ENCODE results near the gene GPATCH4. TPM values are rescaled to one million over a fixed set of nuclear protein-coding genes. Genes with fewer than 3 reads are reported as not detected.
"Not testable (repeated sequence)": the region's sequence is repeated elsewhere in the genome, so short reads cannot be mapped to it uniquely, and the experiment has no call there.

Gene GPATCH4
- total RNA-seq, 2 experiments from 2014 or later = 40.2 to 43.2 TPM

GRCh38 chr1:156608981-156609380 is 7.7 kb upstream of the GPATCH4 start:
- H3K36me3 Mint-ChIP-seq = no peaks in the 10 kb centered on the region
- no peaks in the 10 kb centered on the region for H3K9me3 Mint-ChIP-seq
- DNase-seq = peak; percentile 71
- ChIA-PET CTCF (interaction anchor here (0.6 to 1.8 kb wide), 24 partner anchors 8 to 230 kb away, joined by 3 to 78 read pairs (median 4); partner anchors contain the start of genes NAXE and TTC24), POLR2A (no interaction called here)
- intact Hi-C loops (cut with micrococcal nuclease) = loop anchor here (1.0 kb wide), 5 partner anchors 15 to 224 kb away; no protein-coding TSS in a partner anchor
- no peak overlapping the region for H3K27ac Mint-ChIP-seq
- peaks cover 9% of the 10 kb centered on the region for H3K27me3 Mint-ChIP-seq
- no peak overlapping the region for H3K4me3 Mint-ChIP-seq
- H3K4me1 Mint-ChIP-seq (ENCODE audit: low read depth) = peaks cover 2% of the 10 kb centered on the region

DNA sequence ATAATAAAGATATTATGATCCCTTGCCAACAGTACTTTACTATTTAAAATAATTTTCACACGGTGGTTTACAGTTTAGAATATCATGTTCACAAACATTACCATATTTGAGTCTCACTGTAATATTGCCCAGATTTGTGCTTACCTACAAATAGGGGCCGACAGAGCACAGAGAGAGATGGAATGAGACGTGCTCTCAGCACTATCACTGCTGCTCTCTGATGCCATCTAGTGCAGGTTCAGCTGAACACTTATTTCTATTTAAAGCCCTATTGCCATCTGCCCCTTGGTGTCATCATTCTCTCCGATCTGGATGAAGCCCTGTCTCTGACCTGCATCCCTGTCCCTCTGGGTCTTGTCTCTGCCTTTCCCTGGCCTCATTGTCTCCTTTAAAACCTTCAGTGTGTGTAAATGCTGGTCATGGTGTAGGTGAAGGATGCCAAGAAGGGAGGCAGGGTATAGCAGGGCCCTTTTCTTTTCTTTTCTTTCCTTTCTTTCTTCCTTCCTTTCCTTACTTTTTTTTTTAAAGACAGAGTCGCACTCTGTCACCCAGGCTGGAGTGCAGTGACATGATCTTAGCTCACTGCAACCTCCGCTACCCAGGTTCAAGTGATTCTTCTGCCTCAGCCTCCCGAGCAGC is 6.9 kb upstream of the GPATCH4 start:
- ChIA-PET POLR2A (no interaction called here), CTCF (interaction anchor here (0.6 to 1.8 kb wide), 27 partner anchors 7 to 272 kb away, joined by 3 to 78 read pairs (median 4); partner anchors contain the start of genes NAXE and TTC24)
- peaks cover 9% of the 10 kb centered on the region for H3K27me3 Mint-ChIP-seq
- no peaks in the 10 kb centered on the region for H3K9me3 Mint-ChIP-seq
- peaks cover 3% of the 10 kb centered on the region for H3K4me1 Mint-ChIP-seq (ENCODE audit: low read depth)
- H3K27ac Mint-ChIP-seq = no peak overlapping the region
- H3K4me3 Mint-ChIP-seq = no peak overlapping the region
- no peaks in the 10 kb centered on the region for H3K36me3 Mint-ChIP-seq
- peak; percentile 66 for DNase-seq
- intact Hi-C loops (cut with micrococcal nuclease) = loop anchor here (1.0 kb wide), 4 partner anchors 24 to 223 kb away; no protein-coding TSS in a partner anchor

GRCh38 chr1:156607344-156607743 is 6.1 kb upstream of the GPATCH4 start:
- POLR2A ChIA-PET; CTCF ChIA-PET; intact Hi-C loops (cut with micrococcal nuclease); DNase-seq; H3K36me3 Mint-ChIP-seq; H3K9me3 Mint-ChIP-seq; H3K4me3 Mint-ChIP-seq; H3K27me3 Mint-ChIP-seq; H3K27ac Mint-ChIP-seq: not testable (repeated sequence)
- H3K4me1 Mint-ChIP-seq (ENCODE audit: low read depth) = peaks cover 11% of the 10 kb centered on the region

- no peak for DNase-seq
- Mint-ChIP-seq H3K27me3 (no peaks in the 10 kb centered on the region), H3K4me3 (peak overlapping the region; percentile 45), H3K9me3 (no peaks in the 10 kb centered on the region), H3K4me1 (ENCODE audit: low read depth) (peaks cover 38% of the 10 kb centered on the region), H3K36me3 (peaks cover 14% of the 10 kb centered on the region), H3K27ac (no peak overlapping the region)
- intact Hi-C loops (cut with micrococcal nuclease) = loop anchor here (5.0 kb wide), 1 partner anchor 100 kb away; the partner anchor contains the start of gene MEF2D
- CTCF ChIA-PET = interaction anchor here (1.0 to 4.8 kb wide), 6 partner anchors 9 to 217 kb away, joined by 3 to 23 read pairs (median 6); partner anchors contain the start of gene MEF2D
- POLR2A ChIA-PET = interaction anchor here (1.0 kb wide), 1 partner anchor 11 kb away, joined by 3 read pairs; the partner anchor contains the start of gene NAXE
Measured at GRCh38 chr1:156602557-156602993, 1.3 kb upstream of the GPATCH4 start.

DNA sequence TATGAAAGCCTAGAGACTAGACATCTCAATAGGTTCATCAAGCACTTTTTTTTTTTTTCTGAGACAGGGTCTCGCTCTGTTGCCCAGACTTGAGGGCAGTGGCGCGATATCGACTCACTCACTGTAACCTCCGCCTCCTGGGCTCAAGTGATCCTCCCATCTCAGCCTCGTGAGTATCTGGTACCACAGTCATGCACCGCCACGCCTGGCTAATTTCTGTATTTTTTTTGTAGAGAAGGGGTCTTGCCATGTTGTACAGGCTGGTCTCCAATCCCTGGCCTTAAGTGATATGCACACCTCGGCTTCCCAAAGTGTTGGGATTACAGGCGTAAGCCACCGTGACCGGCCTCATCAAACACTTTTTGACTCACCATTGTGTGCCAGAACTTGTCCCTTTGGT is 613 bp upstream of the GPATCH4 start:
- Mint-ChIP-seq H3K4me3 (peak overlapping the region; percentile 94), H3K36me3 (peaks cover 18% of the 10 kb centered on the region), H3K27ac (peak overlapping the region; percentile 95), H3K27me3 (no peaks in the 10 kb centered on the region), H3K9me3 (no peaks in the 10 kb centered on the region), H3K4me1 (ENCODE audit: low read depth) (peaks cover 38% of the 10 kb centered on the region)
- DNase-seq = no peak
- POLR2A ChIA-PET = interaction anchor here (0.6 to 2.2 kb wide), 5 partner anchors 10 to 145 kb away, joined by 3 to 19 read pairs (median 4); partner anchors contain the start of gene NAXE
- CTCF ChIA-PET = interaction anchor here (0.6 to 2.0 kb wide), 7 partner anchors 9 to 267 kb away, joined by 3 to 10 read pairs (median 3); partner anchors contain the start of gene MEF2D
- intact Hi-C loops (cut with micrococcal nuclease) = loop anchor here (1.0 to 5.0 kb wide), 3 partner anchors 11 to 145 kb away; partner anchors contain the start of genes MEF2D and NAXE

GRCh38 chr1:156600733-156601121 is 552 bp downstream of the GPATCH4 start:
- intact Hi-C loops (cut with micrococcal nuclease) = loop anchor here (1.0 to 5.0 kb wide), 3 partner anchors 9 to 144 kb away; partner anchors contain the start of genes MEF2D and NAXE
- Mint-ChIP-seq H3K4me1 (ENCODE audit: low read depth) (peaks cover 38% of the 10 kb centered on the region), H3K36me3 (peaks cover 19% of the 10 kb centered on the region), H3K27me3 (no peaks in the 10 kb centered on the region), H3K9me3 (no peaks in the 10 kb centered on the region), H3K4me3 (peak overlapping the region; percentile 94), H3K27ac (peak overlapping the region; percentile 95)
- POLR2A ChIA-PET = interaction anchor here (2.2 kb wide), 1 partner anchor 9 kb away, joined by 19 read pairs; the partner anchor contains the start of gene NAXE
- DNase-seq = no peak
- CTCF ChIA-PET = interaction anchor here (0.6 to 2.2 kb wide), 10 partner anchors 8 to 125 kb away, joined by 3 to 14 read pairs (median 4); partner anchors contain the start of genes CRABP2, MEF2D and NAXE

DNA sequence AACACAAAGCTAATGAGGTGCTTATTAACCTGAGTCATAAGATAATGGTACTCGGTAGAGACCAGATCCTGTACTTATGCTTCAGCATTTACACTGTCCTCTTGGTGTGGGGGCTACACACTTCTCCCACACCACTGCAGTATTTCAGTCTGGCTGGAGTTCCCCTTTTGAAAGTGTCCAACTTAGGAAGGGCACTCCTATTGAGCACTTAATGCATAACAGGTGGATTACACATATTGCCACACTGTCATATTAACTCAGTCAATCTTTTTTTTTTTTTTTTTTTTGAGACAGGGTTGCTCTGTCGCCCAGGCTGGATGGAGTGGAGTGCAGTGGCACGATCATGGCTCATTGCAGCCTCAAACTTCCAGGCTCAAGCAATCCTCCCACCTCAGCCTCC is 1.5 kb downstream of the GPATCH4 start:
- Mint-ChIP-seq H3K27ac (peak overlapping the region; percentile 95), H3K27me3 (no peaks in the 10 kb centered on the region), H3K4me1 (ENCODE audit: low read depth) (peaks cover 38% of the 10 kb centered on the region), H3K36me3 (peaks cover 21% of the 10 kb centered on the region), H3K4me3 (peak overlapping the region; percentile 94), H3K9me3 (no peaks in the 10 kb centered on the region)
- ChIA-PET CTCF (interaction anchor here (1.0 to 2.4 kb wide), 6 partner anchors 9 to 214 kb away, joined by 3 to 14 read pairs (median 3); partner anchors contain the start of gene CRABP2), POLR2A (interaction anchor here (2.2 kb wide), 1 partner anchor 8 kb away, joined by 19 read pairs; the partner anchor contains the start of gene NAXE)
- intact Hi-C loops (cut with micrococcal nuclease) = loop anchor here (2.0 to 5.0 kb wide), 2 partner anchors 98 to 143 kb away; partner anchors contain the start of gene MEF2D
- no peak for DNase-seq

DNA sequence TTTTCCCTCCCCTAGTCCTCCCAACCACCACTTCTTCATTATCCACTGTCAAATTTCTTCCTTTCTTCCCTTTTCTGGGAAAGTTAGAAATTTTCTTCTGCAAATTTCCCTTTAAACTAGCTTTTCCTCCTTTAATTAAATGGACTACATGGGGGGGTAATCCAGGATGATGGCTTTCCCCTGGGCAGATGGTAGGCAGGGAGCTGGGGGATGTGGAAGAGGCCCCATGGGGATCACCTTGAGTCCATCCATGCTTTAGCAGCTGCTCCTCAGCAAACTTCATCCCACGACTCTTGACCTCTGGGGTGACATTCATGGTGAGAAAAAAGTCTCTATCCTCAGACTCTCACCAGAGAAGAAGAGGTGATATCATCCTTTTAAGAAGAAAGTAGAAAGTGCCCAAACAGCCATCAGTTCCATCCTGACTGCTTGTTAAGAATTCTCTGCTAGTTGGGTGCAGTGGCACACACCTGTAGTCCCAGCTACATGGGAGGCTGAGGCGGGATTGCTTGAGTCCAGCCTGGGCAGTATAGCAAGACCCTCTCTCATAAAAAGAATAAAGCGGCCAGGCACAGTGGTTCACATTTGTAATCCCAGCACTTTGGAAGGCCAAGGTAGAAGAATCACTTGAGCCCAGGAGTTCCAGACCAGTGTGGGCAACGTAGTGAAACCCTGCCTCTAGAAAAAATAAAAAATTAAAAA is 2.4 kb downstream of the GPATCH4 start:
- peaks cover 21% of the 10 kb centered on the region for H3K36me3 Mint-ChIP-seq
- no peak for DNase-seq
- H3K4me1 Mint-ChIP-seq (ENCODE audit: low read depth) = peaks cover 38% of the 10 kb centered on the region

GRCh38 chr1:156598125-156598524 is 3.2 kb downstream of the GPATCH4 start:
- no peak overlapping the region for H3K4me3 Mint-ChIP-seq
- POLR2A ChIA-PET = no interaction called here
- peaks cover 21% of the 10 kb centered on the region for H3K36me3 Mint-ChIP-seq
- peak overlapping the region; percentile 9 for H3K27ac Mint-ChIP-seq
- no peaks in the 10 kb centered on the region for H3K9me3 Mint-ChIP-seq
- H3K4me1 Mint-ChIP-seq (ENCODE audit: low read depth) = peaks cover 41% of the 10 kb centered on the region
- no peak for DNase-seq
- CTCF ChIA-PET = interaction anchor here (0.5 to 2.4 kb wide), 4 partner anchors 10 to 117 kb away, joined by 3 to 7 read pairs (median 4); no protein-coding TSS in a partner anchor
- intact Hi-C loops (cut with micrococcal nuclease) = no loop called here
- H3K27me3 Mint-ChIP-seq = no peaks in the 10 kb centered on the region

More for the DNA sequence above, 2.4 kb downstream of the GPATCH4 start:
- POLR2A ChIA-PET = no interaction called here
- Mint-ChIP-seq H3K27me3 (no peaks in the 10 kb centered on the region), H3K9me3 (no peaks in the 10 kb centered on the region), H3K4me3 (no peak overlapping the region), H3K27ac (peak overlapping the region; percentile 95)
- intact Hi-C loops (cut with micrococcal nuclease) = no loop called here
- CTCF ChIA-PET = interaction anchor here (1.0 to 2.4 kb wide), 5 partner anchors 10 to 214 kb away, joined by 3 to 14 read pairs (median 4); no protein-coding TSS in a partner anchor

DNA sequence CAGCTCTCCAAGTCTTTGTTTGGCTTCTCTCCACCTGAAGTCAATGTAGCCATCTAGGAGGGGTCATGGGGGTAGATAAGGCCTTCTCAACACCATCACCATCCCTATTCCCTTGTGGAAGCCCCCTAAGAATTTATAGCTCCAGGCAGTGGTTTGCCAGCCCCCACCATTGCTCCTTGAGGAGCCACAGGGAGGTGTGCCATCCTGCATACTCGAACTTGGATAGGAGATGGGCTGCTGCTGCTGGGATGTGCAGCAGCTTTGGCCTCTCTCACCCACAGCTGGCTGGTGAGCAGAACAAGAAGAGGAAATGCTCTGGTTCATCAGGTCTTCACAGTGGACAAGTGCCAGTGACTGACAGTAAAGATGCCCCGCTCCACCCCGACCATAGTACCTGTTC is 4.9 kb downstream of the GPATCH4 start:
- H3K4me3 Mint-ChIP-seq = no peak overlapping the region
- ChIA-PET POLR2A (no interaction called here), CTCF (interaction anchor here (6.4 kb wide), 1 partner anchor 12 kb away, joined by 39 read pairs; no protein-coding TSS in a partner anchor)
- peaks cover 20% of the 10 kb centered on the region for H3K36me3 Mint-ChIP-seq
- peaks cover 34% of the 10 kb centered on the region for H3K4me1 Mint-ChIP-seq (ENCODE audit: low read depth)
- no peak overlapping the region for H3K27ac Mint-ChIP-seq
- intact Hi-C loops (cut with micrococcal nuclease) = no loop called here
- no peak for DNase-seq
- no peaks in the 10 kb centered on the region for H3K27me3 Mint-ChIP-seq
- no peaks in the 10 kb centered on the region for H3K9me3 Mint-ChIP-seq

- no peak for DNase-seq
- ChIA-PET CTCF (interaction anchor here (0.9 to 6.4 kb wide), 4 partner anchors 13 to 210 kb away, joined by 3 to 39 read pairs (median 4); no protein-coding TSS in a partner anchor), POLR2A (interaction anchor here (0.6 kb wide), 1 partner anchor 372 kb away, joined by 3 read pairs; no protein-coding TSS in a partner anchor)
- no peak overlapping the region for H3K4me3 Mint-ChIP-seq
- intact Hi-C loops (cut with micrococcal nuclease) = no loop called here
- peaks cover 17% of the 10 kb centered on the region for H3K36me3 Mint-ChIP-seq
- H3K4me1 Mint-ChIP-seq (ENCODE audit: low read depth) = peaks cover 35% of the 10 kb centered on the region
- H3K27ac Mint-ChIP-seq = peak overlapping the region; percentile 36
- no peaks in the 10 kb centered on the region for H3K9me3 Mint-ChIP-seq
- no peaks in the 10 kb centered on the region for H3K27me3 Mint-ChIP-seq
Measured at GRCh38 chr1:156595016-156595415, 6.3 kb downstream of the GPATCH4 start.
